ENCODE measurements around the gene NQO1. TPM values are rescaled to one million over a fixed set of nuclear protein-coding genes. Genes with fewer than 3 reads are reported as not detected.

Gene NQO1
- total RNA-seq, 2 donors from 2014 or later, result 126 to 141 TPM

DNA sequence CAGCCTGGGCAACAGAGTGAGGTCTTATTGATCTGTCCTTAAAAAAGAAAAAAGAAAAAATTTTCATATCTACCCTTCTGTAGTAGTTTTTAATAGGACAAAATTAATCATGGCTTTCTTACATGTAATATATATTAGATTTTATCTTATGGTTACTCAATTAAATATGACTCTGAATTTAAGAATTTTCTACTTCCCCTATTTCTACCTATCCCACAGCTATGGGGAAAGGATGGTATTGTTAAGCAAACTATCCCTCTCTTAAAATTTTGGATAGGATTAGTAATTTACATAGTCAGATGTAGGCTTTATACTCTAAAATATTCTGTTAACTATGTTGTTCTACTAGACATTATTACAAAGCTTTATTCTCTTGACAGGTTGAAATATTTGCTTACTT, 62.5 kb downstream of the NQO1 start:
- H3K27me3 ChIP-seq (ENCODE audit: control insufficient read depth, insufficient read depth, low read length, poor library complexity, severe bottlenecking), result no peaks in the 10 kb centered on the region
- DNase-seq, result no peak
- no peak overlapping the region for H3K4me3 ChIP-seq (ENCODE audit: low read length)
- H3K9ac ChIP-seq (ENCODE audit: extremely low read depth, low read length, poor library complexity, severe bottlenecking), result no peak overlapping the region
- Mint-ChIP-seq H3K9me3 (peaks cover 5% of the 10 kb centered on the region), H3K36me3 (ENCODE audit: low read depth) (peaks cover 48% of the 10 kb centered on the region), H3K4me1 (no peaks in the 10 kb centered on the region), H3K4me3 (no peak overlapping the region), H3K27ac (no peak overlapping the region), H3K27me3 (ENCODE audit: insufficient read depth) (no peaks in the 10 kb centered on the region)
- TF ChIP-seq, protein P1, sequence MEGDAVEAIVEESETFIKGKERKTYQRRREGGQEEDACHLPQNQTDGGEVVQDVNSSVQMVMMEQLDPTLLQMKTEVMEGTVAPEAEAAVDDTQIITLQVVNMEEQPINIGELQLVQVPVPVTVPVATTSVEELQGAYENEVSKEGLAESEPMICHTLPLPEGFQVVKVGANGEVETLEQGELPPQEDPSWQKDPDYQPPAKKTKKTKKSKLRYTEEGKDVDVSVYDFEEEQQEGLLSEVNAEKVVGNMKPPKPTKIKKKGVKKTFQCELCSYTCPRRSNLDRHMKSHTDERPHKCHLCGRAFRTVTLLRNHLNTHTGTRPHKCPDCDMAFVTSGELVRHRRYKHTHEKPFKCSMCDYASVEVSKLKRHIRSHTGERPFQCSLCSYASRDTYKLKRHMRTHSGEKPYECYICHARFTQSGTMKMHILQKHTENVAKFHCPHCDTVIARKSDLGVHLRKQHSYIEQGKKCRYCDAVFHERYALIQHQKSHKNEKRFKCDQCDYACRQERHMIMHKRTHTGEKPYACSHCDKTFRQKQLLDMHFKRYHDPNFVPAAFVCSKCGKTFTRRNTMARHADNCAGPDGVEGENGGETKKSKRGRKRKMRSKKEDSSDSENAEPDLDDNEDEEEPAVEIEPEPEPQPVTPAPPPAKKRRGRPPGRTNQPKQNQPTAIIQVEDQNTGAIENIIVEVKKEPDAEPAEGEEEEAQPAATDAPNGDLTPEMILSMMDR (conservative IDR thresholded peaks at IDR 0.05), result no peak
- H3K36me3 ChIP-seq (ENCODE audit: control insufficient read depth, insufficient read depth, low read length), result peaks cover 41% of the 10 kb centered on the region
- no peak overlapping the region for H3K27ac ChIP-seq (ENCODE audit: low read depth, low read length)
- no peaks in the 10 kb centered on the region for H3K9me3 ChIP-seq (ENCODE audit: control insufficient read depth, low read length)
- no peaks in the 10 kb centered on the region for H3K4me1 ChIP-seq (ENCODE audit: control insufficient read depth, insufficient read depth, low read length)

DNA sequence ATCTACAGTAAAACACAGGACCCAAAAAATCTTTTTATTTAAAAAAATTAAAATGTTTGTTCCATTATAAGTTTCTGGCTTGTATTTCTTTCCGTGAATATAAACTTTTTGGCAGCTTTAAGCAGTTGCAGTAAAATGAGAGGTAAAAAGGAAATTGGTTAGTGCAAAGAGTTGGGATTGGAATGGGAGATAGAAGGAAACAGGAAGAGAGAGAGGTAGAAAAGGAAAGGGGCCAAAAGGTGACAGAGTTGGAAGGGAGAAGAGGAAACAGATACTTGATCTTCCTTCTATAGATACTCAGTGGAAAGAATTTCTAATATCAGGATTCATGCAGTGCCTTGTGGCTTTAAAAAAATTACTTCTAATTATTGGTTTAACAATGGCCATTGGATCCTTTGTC, 63.5 kb downstream of the NQO1 start:
- no peak overlapping the region for H3K4me3 Mint-ChIP-seq
- no peaks in the 10 kb centered on the region for H3K4me1 Mint-ChIP-seq
- Histone ChIP-seq H3K27me3 (ENCODE audit: control insufficient read depth, insufficient read depth, low read length, poor library complexity, severe bottlenecking) (no peaks in the 10 kb centered on the region), H3K36me3 (ENCODE audit: control insufficient read depth, insufficient read depth, low read length) (peaks cover 40% of the 10 kb centered on the region), H3K9ac (ENCODE audit: extremely low read depth, low read length, poor library complexity, severe bottlenecking) (no peak overlapping the region), H3K9me3 (ENCODE audit: control insufficient read depth, low read length) (no peaks in the 10 kb centered on the region), H3K4me1 (ENCODE audit: control insufficient read depth, insufficient read depth, low read length) (no peaks in the 10 kb centered on the region), H3K27ac (ENCODE audit: low read depth, low read length) (no peak overlapping the region), H3K4me3 (ENCODE audit: low read length) (no peak overlapping the region)
- WGBS, 2 experiments (ENCODE audit: insufficient coverage in 1 of 2, insufficient read length in 1 of 2), result 96 to 100% methylated on average over 1 of the region's 1 CpG
- TF ChIP-seq, protein P1 (conservative IDR thresholded peaks at IDR 0.05), result no peak
- no peak overlapping the region for H3K27ac Mint-ChIP-seq
- H3K9me3 Mint-ChIP-seq, result peaks cover 5% of the 10 kb centered on the region
- DNase-seq, result no peak
- peaks cover 47% of the 10 kb centered on the region for H3K36me3 Mint-ChIP-seq (ENCODE audit: low read depth)
- H3K27me3 Mint-ChIP-seq (ENCODE audit: insufficient read depth), result no peaks in the 10 kb centered on the region

DNA sequence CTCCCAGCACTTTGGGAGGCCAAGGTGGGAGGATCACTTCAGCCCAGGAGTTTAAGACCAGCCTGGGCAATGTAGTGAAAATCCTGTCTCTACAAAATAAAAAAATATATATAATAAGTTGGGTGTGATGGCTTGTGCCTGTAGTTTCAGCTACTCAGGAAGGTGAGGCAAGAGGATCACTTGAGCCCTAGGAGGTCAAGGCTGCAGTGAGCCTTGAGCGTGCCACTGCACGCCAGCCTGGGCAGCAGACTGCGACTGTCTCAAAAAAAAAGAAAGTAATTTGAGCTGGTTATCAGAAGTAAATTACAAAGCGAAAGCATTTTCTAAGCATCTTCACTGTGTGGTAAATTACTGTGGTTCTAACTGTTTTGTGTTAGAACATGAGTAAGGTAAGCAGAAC, 66.2 kb downstream of the NQO1 start:
- Mint-ChIP-seq H3K36me3 (ENCODE audit: low read depth) (peaks cover 54% of the 10 kb centered on the region), H3K4me3 (no peak overlapping the region), H3K4me1 (no peaks in the 10 kb centered on the region)

More for the DNA sequence above, 66.2 kb downstream of the NQO1 start:
- Histone ChIP-seq H3K9me3 (ENCODE audit: control insufficient read depth, low read length) (no peaks in the 10 kb centered on the region), H3K4me1 (ENCODE audit: control insufficient read depth, insufficient read depth, low read length) (no peaks in the 10 kb centered on the region), H3K36me3 (ENCODE audit: control insufficient read depth, insufficient read depth, low read length) (peaks cover 57% of the 10 kb centered on the region), H3K27me3 (ENCODE audit: control insufficient read depth, insufficient read depth, low read length, poor library complexity, severe bottlenecking) (no peaks in the 10 kb centered on the region), H3K9ac (ENCODE audit: extremely low read depth, low read length, poor library complexity, severe bottlenecking) (no peak overlapping the region), H3K4me3 (ENCODE audit: low read length) (no peak overlapping the region), H3K27ac (ENCODE audit: low read depth, low read length) (no peak overlapping the region)
- Mint-ChIP-seq H3K27ac (no peak overlapping the region), H3K9me3 (peaks cover 3% of the 10 kb centered on the region), H3K27me3 (ENCODE audit: insufficient read depth) (no peaks in the 10 kb centered on the region)
- 96 to 98% methylated on average over 4 of the region's 4 CpGs for WGBS, 2 experiments (ENCODE audit: insufficient coverage in 1 of 2, insufficient read length in 1 of 2)
- TF ChIP-seq, protein P1 (conservative IDR thresholded peaks at IDR 0.05), result no peak
- DNase-seq, result no peak

Other genes starting within 250 kb of the NQO1 start
- 10 to 100 TPM; 38.8 to 40.3 TPM for gene NFAT5, start 160.6 kb downstream of the NQO1 start, total RNA-seq
- 10 to 100 TPM; 53.1 to 53.4 TPM for gene NOB1, start 28.4 kb upstream of the NQO1 start, total RNA-seq
- gene WWP2, start 35.8 kb upstream of the NQO1 start, total RNA-seq, result 10 to 100 TPM; 42.3 to 50.0 TPM
- gene CLEC18A, start 224.8 kb upstream of the NQO1 start, total RNA-seq, result 1 to 10 TPM; 2.0 to 2.2 TPM